HG02642 (cell line): ENCODE data around the gene NPEPPS.
"Not testable (repeated sequence)": the region's sequence is repeated elsewhere in the genome, so short reads cannot be mapped to it uniquely, and the experiment has no call there.

Experiments used
- ATAC-seq: cut with Tn5 transposase; IDR thresholded peaks from one replicate; pipeline ENCODE4 v1.9.1; 2021; ENCODE audit warnings: mild to moderate bottlenecking; ENCODE audit not compliant: unreplicated experiment, poor library complexity

The NPEPPS gene, protein sequence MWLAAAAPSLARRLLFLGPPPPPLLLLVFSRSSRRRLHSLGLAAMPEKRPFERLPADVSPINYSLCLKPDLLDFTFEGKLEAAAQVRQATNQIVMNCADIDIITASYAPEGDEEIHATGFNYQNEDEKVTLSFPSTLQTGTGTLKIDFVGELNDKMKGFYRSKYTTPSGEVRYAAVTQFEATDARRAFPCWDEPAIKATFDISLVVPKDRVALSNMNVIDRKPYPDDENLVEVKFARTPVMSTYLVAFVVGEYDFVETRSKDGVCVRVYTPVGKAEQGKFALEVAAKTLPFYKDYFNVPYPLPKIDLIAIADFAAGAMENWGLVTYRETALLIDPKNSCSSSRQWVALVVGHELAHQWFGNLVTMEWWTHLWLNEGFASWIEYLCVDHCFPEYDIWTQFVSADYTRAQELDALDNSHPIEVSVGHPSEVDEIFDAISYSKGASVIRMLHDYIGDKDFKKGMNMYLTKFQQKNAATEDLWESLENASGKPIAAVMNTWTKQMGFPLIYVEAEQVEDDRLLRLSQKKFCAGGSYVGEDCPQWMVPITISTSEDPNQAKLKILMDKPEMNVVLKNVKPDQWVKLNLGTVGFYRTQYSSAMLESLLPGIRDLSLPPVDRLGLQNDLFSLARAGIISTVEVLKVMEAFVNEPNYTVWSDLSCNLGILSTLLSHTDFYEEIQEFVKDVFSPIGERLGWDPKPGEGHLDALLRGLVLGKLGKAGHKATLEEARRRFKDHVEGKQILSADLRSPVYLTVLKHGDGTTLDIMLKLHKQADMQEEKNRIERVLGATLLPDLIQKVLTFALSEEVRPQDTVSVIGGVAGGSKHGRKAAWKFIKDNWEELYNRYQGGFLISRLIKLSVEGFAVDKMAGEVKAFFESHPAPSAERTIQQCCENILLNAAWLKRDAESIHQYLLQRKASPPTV

DNA sequence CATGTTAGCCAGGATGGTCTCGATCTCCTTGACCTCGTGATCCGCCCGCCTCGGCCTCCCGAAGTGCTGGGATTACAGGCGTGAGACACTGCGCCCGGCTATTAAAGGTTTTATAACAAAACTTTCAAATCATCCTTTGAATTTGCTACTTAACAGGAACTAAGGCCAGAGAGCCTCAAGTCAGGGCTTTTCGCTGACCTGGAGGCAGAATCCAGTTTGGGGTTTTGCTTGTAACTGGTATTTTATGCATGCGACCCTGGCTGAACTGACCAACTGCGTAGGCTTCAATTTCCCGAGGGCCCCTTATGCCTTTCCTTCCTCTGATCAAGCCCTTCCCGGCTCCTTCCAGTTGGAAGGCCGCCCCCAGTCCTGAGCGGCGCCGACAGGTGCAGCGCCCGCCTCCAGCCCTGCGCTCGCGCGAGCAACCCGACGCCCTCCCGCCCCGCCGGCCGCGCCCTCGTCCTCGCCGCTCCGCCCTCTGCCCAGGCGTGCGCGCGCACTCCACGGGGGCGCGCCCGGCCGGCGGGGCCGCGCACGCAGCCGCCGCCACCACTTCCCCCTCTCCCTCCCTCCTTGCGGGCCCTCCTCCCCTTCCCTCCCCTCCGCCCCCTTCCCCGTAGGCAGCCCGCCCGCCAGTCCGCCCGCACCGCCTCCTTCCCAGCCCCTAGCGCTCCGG lies at the start of gene NPEPPS:
Gene NPEPPS, plus strand, starts transcription at position 552 of the 676 bp plus-strand sequence. CDS start 193 bp downstream, outside the sequence.
- peak; percentile 77 for ATAC-seq

DNA sequence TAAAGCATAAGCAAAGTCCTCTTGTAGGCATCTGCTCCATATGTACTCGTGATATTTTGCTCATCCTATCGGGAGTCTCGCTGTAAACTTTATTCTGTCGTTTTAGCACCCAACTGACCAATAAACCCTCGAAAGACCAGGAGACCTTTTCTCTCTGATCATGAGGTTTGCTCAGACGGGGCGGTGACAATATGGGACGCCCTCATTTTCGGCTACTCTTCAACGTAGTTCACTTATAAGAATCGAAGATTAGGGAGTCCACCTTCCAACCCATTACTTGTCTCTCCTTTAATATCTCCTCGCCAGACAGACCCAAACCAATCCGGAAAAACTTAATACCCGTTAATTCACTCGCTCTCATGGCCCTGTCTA lies 39.1 kb upstream of the NPEPPS start:
- ATAC-seq = not testable (repeated sequence)

GRCh38 chr17:47499074-47499473 lies 31.8 kb upstream of the NPEPPS start:
- not testable (repeated sequence) for ATAC-seq

- ATAC-seq = not testable (repeated sequence)
Measured at GRCh38 chr17:47499494-47499893, 31.4 kb upstream of the NPEPPS start.

GRCh38 chr17:47500620-47501019 lies 30.3 kb upstream of the NPEPPS start:
- not testable (repeated sequence) for ATAC-seq

- ATAC-seq = peak; percentile 77
Measured at GRCh38 chr17:47502122-47502731, 28.7 kb upstream of the NPEPPS start.

GRCh38 chr17:47502776-47503455 lies 28.0 kb upstream of the NPEPPS start:
- not testable (repeated sequence) for ATAC-seq

DNA sequence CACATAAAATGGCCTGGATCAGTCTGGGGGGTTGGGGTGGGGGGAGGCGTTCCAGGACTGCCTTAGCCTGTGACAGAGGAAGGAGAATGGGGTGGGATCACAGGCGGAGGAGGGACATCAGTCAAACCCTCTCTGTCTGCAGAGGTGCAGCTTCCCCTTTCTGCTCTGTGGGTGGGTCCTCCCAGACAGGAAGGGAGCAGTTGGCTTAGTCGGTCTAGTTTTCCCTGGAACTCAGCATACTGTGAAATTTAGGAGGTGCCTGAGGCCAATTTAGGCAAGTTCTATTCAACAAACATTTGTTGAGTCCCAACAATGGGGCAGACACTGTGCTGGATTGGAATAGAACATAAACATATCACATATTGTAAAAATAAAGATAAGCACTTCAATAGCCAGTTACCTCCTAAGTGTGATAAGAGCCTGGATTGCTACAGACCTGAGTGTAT lies 19.2 kb upstream of the NPEPPS start:
- ATAC-seq = not testable (repeated sequence)

GRCh38 chr17:47513301-47513700 lies 17.6 kb upstream of the NPEPPS start:
- not testable (repeated sequence) for ATAC-seq

GRCh38 chr17:47518880-47519279 lies 12.0 kb upstream of the NPEPPS start:
- not testable (repeated sequence) for ATAC-seq

GRCh38 chr17:47519365-47519764 lies 11.5 kb upstream of the NPEPPS start:
- not testable (repeated sequence) for ATAC-seq

- ATAC-seq = not testable (repeated sequence)
Measured at GRCh38 chr17:47520279-47520678, 10.6 kb upstream of the NPEPPS start.

DNA sequence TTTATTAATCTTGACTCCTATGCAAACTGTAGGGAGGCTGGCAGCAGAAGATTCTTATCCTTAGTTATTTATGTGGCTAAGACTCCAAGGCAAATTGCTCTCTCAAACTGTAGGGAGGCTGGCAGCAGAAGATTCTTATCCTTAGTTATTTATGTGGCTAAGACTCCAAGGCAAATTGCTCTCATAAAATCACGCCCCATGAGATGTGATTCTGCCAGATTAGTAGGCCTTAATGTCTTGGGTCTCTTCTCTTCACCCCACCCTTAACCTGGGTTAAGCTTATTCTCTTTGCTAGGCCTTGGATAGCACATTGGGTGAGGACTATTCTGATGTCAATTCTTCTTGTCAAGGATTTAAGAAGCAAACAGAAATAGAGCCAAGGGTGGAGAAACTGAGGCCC lies 9.5 kb upstream of the NPEPPS start:
- ATAC-seq = not testable (repeated sequence)

DNA sequence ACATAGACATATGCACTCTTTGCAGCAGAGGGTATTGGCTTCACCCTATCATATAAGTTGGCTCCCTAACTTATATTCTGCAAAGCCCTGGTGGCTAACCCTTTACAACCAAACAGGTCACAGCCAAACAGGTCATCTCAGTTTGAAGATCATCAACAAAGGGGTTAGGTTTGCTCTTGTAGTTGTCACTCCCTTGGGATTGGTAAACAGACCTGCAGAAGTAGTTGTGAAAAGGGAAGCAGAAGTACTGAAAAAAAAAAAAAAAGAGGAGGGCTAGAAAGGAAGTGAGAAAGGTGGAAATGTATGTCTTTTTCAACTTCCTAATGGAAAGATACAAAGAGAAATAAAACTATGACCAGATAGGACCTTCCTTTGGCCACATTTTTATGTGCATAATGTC lies 8.6 kb upstream of the NPEPPS start:
- not testable (repeated sequence) for ATAC-seq

DNA sequence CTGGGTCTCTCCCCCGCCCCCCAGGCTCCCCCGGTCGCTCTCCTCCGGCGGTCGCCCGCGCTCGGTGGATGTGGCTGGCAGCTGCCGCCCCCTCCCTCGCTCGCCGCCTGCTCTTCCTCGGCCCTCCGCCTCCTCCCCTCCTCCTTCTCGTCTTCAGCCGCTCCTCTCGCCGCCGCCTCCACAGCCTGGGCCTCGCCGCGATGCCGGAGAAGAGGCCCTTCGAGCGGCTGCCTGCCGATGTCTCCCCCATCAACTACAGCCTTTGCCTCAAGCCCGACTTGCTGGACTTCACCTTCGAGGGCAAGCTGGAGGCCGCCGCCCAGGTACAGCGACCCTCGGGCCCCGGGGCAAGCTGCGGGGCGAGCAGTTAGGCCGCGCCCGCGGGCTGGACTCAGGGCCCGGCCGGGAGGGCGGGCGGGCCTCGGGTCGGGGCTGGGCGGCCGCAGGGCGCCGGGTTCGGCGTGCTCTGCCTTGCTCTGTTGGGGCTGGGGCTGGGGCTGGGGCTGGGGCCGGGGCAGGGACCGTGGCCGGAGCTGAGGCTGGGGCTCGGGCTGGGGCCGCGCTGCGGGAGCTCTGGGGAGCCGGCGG lies 419 bp downstream of the NPEPPS start:
- peak; percentile 36 for ATAC-seq

DNA sequence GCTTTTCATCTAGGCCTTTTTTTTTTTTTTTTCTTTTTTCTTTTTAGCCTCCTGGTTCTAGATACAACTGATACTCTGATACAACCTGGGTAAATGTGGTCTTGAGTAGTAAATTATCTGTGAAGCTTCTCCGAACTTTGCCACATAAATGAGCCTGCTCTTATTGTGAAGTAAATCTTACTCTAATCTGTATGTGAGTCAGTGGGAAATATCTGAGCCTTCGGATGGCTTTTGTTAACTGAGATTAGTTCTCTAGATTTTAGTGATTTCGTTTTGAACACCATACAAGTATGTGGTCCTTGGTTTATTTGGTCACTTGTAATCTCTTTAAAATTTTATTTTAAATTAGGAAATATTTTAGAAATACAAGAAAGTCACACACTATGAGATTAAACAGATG lies 8.2 kb downstream of the NPEPPS start:
- not testable (repeated sequence) for ATAC-seq

- not testable (repeated sequence) for ATAC-seq
Measured at GRCh38 chr17:47541676-47542075, 10.8 kb downstream of the NPEPPS start.

DNA sequence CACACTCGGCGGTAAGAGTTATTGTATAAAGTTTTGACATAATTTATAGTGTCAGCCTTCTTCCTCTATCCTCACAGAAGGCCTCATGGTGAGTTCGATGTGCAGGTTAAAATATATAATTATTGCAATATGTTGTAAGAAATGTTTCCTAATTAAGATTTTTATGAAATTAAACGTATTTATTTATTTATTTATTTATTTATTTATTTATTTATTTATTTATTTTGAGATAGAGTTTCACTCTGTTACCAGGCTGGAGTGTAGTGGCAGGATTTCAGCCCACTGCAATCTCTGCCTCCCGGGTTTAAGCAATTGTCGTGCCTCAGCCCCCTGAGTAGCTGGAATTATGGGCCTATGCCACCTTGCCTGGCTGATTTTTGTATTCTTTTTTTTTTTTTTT lies 13.4 kb downstream of the NPEPPS start:
- ATAC-seq = not testable (repeated sequence)

DNA sequence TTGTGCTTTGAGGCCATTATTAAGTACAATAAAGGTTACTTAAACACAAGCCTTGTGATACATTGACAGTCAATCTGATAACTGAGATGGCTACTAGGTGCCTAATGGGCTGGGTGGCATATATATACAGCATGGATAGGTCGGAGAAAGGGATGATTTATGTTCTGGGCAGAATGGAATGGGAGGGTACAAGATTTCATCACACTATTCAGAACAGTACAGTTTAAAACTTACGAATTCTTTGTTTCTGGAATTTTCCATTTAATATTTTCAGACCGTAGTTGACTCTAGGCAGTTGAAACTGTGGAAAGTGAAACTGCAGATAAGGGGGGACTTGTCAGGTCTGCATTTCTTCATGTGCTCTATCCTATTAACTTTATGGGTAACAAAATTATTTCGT lies 23.8 kb downstream of the NPEPPS start:
- not testable (repeated sequence) for ATAC-seq
